ENCODE data around the gene SNCAIP.

DNA sequence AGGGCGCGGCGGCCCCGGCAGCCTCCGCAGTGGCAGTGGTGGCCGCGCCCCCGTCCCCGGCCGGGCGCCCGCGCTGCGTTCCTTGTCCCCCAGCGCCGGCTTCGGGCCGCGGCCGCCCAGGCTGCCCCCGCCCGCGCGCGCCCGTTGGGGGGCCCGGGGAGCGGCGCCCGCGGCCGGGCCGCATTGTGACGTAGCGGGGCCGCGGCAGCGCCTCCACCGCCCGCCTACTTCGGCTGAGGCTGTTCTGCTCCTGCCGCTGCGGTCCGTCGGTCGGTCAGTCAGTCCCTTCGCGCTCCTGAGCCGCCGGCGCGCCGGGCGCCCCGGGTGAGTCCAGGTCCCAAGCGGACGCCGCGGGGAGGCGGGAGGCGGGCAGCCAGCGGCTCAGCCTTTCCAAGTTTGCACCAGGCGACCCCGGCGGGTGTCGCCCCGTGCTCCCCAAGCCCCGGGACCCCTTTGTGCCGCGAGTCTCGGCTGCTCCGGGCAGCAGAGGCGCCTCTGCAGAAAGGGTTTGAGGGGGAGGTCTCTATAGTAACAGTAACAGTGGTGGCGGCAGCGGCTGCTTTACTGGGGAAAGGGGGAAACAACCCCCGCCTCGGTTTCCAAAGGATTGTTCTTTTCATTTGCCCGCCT, at the start of gene SNCAIP:
- no peak for TF ChIP-seq CTCF (conservative IDR thresholded peaks at IDR 0.05; ENCODE audit: low read depth, low read length)
- TF ChIP-seq POLR2A (IDR thresholded peaks at IDR 0.05; ENCODE audit: low read depth, low read length): no peak
- no peak for TF ChIP-seq MAZ (IDR thresholded peaks at IDR 0.05; ENCODE audit: borderline replicate concordance, low read depth, low read length)
- no peak for TF ChIP-seq MXI1 (IDR thresholded peaks at IDR 0.05; ENCODE audit: borderline replicate concordance, low read depth, low read length)
- TF ChIP-seq MAFK (IDR thresholded peaks at IDR 0.05; ENCODE audit: low read depth, low read length): no peak
- TF ChIP-seq RFX5 (IDR thresholded peaks at IDR 0.05; ENCODE audit: low read depth, low read length): no peak
- TF ChIP-seq NFE2L2 (IDR thresholded peaks at IDR 0.05; ENCODE audit: low read depth, low read length): no peak
- no peak for TF ChIP-seq CEBPB (IDR thresholded peaks at IDR 0.05; ENCODE audit: low read depth, low read length)
- no peak for TF ChIP-seq RAD21 (IDR thresholded peaks at IDR 0.05; ENCODE audit: low read length)
- TF ChIP-seq, protein P1, sequence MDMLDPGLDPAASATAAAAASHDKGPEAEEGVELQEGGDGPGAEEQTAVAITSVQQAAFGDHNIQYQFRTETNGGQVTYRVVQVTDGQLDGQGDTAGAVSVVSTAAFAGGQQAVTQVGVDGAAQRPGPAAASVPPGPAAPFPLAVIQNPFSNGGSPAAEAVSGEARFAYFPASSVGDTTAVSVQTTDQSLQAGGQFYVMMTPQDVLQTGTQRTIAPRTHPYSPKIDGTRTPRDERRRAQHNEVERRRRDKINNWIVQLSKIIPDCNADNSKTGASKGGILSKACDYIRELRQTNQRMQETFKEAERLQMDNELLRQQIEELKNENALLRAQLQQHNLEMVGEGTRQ (IDR thresholded peaks at IDR 0.05; ENCODE audit: low read depth, low read length): no peak
- TF ChIP-seq FOS (IDR thresholded peaks at IDR 0.05; ENCODE audit: low read depth, low read length): no peak

Data from IMR-90 (cell line).